Endodermal cell (in vitro differentiated cells): ENCODE data around the gene CFAP61. TPM values are rescaled to one million over a fixed set of nuclear protein-coding genes. Genes with fewer than 3 reads are reported as not detected.
"Not testable (repeated sequence)": the region's sequence is repeated elsewhere in the genome, so short reads cannot be mapped to it uniquely, and the experiment has no call there.

Source experiments
- DNase-seq: peaks from one replicate; pipeline ENCODE4 v3.0.0-alpha.2; 2017
- H3K27ac ChIP-seq: 2 replicates; pipeline ENCODE4 v1.5.1; 2013; ENCODE audit warnings: mild to moderate bottlenecking, low read depth, low read length, moderate library complexity
- H3K27me3 ChIP-seq: 2 replicates; pipeline ENCODE4 v1.6.1; 2013; ENCODE audit warnings: mild to moderate bottlenecking, low read length, moderate library complexity; ENCODE audit not compliant: insufficient read depth, control insufficient read depth, poor library complexity, severe bottlenecking
- H3K36me3 ChIP-seq: 2 replicates; pipeline ENCODE4 v1.7.0; 2013; ENCODE audit warnings: mild to moderate bottlenecking, low read length, moderate library complexity; ENCODE audit not compliant: control insufficient read depth, insufficient read depth
- H3K4me1 ChIP-seq: one replicate; pipeline ENCODE4 v1.7.0; 2013; ENCODE audit warnings: low read length; ENCODE audit not compliant: control insufficient read depth, insufficient read depth
- H3K4me3 ChIP-seq: 2 replicates; pipeline ENCODE4 v1.5.1; 2013; ENCODE audit warnings: mild to moderate bottlenecking, low read length, moderate library complexity
- H3K9ac ChIP-seq: 2 replicates; pipeline ENCODE4 v1.6.1; 2013; ENCODE audit warnings: mild to moderate bottlenecking, low read length, moderate library complexity; ENCODE audit not compliant: poor library complexity, severe bottlenecking; ENCODE audit errors: extremely low read depth
- H3K9me3 ChIP-seq: 2 replicates; pipeline ENCODE4 v1.6.1; 2013; ENCODE audit warnings: mild to moderate bottlenecking, low read length, moderate library complexity; ENCODE audit not compliant: control insufficient read depth
- H3K27ac Mint-ChIP-seq: 2 replicates; pipeline ENCODE4 v1.8.0; 2020; ENCODE audit warnings: mixed read lengths
- H3K27me3 Mint-ChIP-seq: 2 replicates; pipeline ENCODE4 v1.8.0; 2021; ENCODE audit warnings: mild to moderate bottlenecking, mixed read lengths; ENCODE audit not compliant: insufficient read depth
- H3K36me3 Mint-ChIP-seq: 2 replicates; pipeline ENCODE4 v1.8.0; 2020; ENCODE audit warnings: low read depth, mixed read lengths
- H3K4me1 Mint-ChIP-seq: 2 replicates; pipeline ENCODE4 v1.8.0; 2020; ENCODE audit warnings: mixed read lengths
- H3K4me3 Mint-ChIP-seq: 2 replicates; pipeline ENCODE4 v1.8.0; 2020; ENCODE audit warnings: mild to moderate bottlenecking, moderate library complexity, mixed read lengths
- H3K9me3 Mint-ChIP-seq: 2 replicates; pipeline ENCODE4 v1.8.0; 2020; ENCODE audit warnings: mild to moderate bottlenecking, mixed read lengths
- WGBS, 2 experiments: methylation state at CpG; one replicate each; pipeline versions ENCODE4 v1.1.5 to v1.1.7; 2013; ENCODE audit warnings: missing lambda C conversion rate in 2 of 2, mixed read lengths in 1 of 2; ENCODE audit not compliant: insufficient coverage in 1 of 2, insufficient read length in 1 of 2; 5-methylcytosine and 5-hydroxymethylcytosine counted together
- total RNA-seq, 2 donors: library from RNA; stranded (reverse); fragmentation: NEBNext Ultra II Directional in 1 of 2; extraction: Animal tissue kit (Norgen Biotek cat#: 25700) in 1 of 2; gene quantifications; 2 replicates in 1 of 2; 3 replicates in 1 of 2; pipeline ENCODE4 v1.2.1, GENCODE V29; 2021
- TF ChIP-seq, protein P1 (sequence below): fragments of 200-600 bp; sonication (generic); conservative IDR thresholded peaks from 2 replicates; pipeline ENCODE4 v1.5.0; 2021; ENCODE audit warnings: antibody characterized with exemption, mild to moderate bottlenecking

The CFAP61 gene
- total RNA-seq, 2 donors from 2014 or later: 0.64 to 0.73 TPM

- H3K9me3 ChIP-seq: no peaks in the 10 kb centered on the region
- H3K27ac ChIP-seq: no peak overlapping the region
- no peak overlapping the region for H3K4me3 ChIP-seq
- DNase-seq: no peak
- no peak overlapping the region for H3K4me3 Mint-ChIP-seq
- no peaks in the 10 kb centered on the region for H3K36me3 ChIP-seq
- no peaks in the 10 kb centered on the region for H3K36me3 Mint-ChIP-seq
- 92 to 100% methylated on average over 1 to 4 of the region's 4 CpGs for WGBS, 2 experiments
- H3K27me3 ChIP-seq: no peaks in the 10 kb centered on the region
- TF ChIP-seq, protein P1, sequence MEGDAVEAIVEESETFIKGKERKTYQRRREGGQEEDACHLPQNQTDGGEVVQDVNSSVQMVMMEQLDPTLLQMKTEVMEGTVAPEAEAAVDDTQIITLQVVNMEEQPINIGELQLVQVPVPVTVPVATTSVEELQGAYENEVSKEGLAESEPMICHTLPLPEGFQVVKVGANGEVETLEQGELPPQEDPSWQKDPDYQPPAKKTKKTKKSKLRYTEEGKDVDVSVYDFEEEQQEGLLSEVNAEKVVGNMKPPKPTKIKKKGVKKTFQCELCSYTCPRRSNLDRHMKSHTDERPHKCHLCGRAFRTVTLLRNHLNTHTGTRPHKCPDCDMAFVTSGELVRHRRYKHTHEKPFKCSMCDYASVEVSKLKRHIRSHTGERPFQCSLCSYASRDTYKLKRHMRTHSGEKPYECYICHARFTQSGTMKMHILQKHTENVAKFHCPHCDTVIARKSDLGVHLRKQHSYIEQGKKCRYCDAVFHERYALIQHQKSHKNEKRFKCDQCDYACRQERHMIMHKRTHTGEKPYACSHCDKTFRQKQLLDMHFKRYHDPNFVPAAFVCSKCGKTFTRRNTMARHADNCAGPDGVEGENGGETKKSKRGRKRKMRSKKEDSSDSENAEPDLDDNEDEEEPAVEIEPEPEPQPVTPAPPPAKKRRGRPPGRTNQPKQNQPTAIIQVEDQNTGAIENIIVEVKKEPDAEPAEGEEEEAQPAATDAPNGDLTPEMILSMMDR: no peak
- H3K9ac ChIP-seq: no peak overlapping the region
- H3K4me1 ChIP-seq: no peaks in the 10 kb centered on the region
- H3K9me3 Mint-ChIP-seq: no peaks in the 10 kb centered on the region
- no peak overlapping the region for H3K27ac Mint-ChIP-seq
- H3K27me3 Mint-ChIP-seq: no peaks in the 10 kb centered on the region
- H3K4me1 Mint-ChIP-seq: peaks cover 2% of the 10 kb centered on the region
Measured at GRCh38 chr20:20235681-20236080, 183.3 kb downstream of the CFAP61 start.

DNA sequence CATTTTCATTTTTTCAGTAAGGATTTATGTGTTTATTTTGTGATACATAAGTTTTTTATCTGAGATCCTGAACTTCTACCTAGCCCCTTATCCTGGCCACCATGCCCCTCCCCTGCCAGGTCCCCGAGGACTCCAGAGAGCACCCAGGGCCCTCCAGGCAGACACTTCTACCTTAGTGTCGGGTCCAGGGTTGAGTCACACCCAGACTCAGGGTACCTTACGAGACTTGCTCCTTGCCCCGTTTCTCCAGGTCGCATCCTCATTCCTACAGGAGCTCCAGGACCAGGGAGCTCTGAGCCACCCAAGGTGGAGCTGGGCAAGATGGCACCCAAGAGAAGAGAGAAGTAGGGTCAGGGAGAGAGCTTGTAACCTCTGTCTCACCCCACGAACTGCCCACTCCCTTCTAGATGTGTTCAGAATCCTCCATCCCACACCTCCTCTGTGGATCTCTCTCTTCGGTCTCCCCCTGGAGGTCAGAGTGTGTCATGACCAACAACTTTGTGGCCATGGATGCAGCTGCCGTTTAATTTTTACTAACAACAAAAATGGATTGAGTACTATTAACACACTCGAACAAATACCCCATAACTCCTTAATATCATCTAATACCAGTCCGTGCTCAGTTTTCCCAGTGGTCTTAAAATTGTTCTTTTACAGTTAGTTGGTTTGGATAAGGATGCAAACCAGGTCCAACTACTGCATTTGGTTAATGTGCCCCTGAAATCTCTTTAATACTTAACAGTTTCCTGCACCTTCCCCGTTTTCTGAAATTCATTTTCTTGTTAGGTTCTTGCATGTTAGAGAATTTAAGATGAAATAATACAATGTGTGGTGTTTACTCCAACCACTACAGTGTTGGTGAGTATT lies 185.0 kb downstream of the CFAP61 start:
- Mint-ChIP-seq H3K27ac (no peak overlapping the region), H3K36me3 (no peaks in the 10 kb centered on the region), H3K4me1 (peaks cover 2% of the 10 kb centered on the region), H3K4me3 (no peak overlapping the region), H3K9me3 (no peaks in the 10 kb centered on the region), H3K27me3 (no peaks in the 10 kb centered on the region)
- Histone ChIP-seq H3K27me3 (no peaks in the 10 kb centered on the region), H3K4me1 (no peaks in the 10 kb centered on the region), H3K9me3 (no peaks in the 10 kb centered on the region), H3K27ac (no peak overlapping the region), H3K4me3 (no peak overlapping the region), H3K36me3 (no peaks in the 10 kb centered on the region), H3K9ac (no peak overlapping the region)
- peak; percentile 82 for DNase-seq
- 60 to 68% methylated on average over 5 to 11 of the region's 11 CpGs for WGBS, 2 experiments
- TF ChIP-seq, protein P1: peak; percentile 89

DNA sequence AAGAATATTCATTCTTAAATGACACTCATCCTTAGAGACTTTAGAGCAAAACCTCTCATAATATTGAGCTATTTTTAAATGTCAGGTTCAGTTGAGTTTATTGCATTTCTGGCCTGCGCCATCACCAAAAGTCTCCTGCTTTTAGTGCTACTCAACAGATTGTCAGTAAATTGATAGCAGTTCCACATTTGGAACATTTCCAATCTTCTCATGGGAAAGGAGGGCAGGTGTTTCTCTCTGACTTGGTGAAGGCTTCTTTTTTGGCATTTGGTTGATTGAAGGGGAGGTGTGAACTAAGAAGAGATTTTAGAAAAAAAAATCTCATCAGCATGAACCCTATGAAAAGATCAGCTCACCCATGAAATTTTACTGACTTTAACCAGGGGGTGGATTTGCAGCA lies 189.6 kb downstream of the CFAP61 start:
- TF ChIP-seq, protein P1: no peak
- no peak overlapping the region for H3K9ac ChIP-seq
- no peak for DNase-seq
- WGBS, 2 experiments: 92% methylated on average over 1 of the region's 1 CpG; no CpG with 5 or more reads in 1 of the 2 experiments
- Mint-ChIP-seq H3K27me3 (no peaks in the 10 kb centered on the region), H3K9me3 (peaks cover 32% of the 10 kb centered on the region), H3K4me1 (peaks cover 2% of the 10 kb centered on the region), H3K4me3 (no peak overlapping the region), H3K36me3 (no peaks in the 10 kb centered on the region), H3K27ac (no peak overlapping the region)
- H3K4me3 ChIP-seq: no peak overlapping the region
- peaks cover 7% of the 10 kb centered on the region for H3K9me3 ChIP-seq
- H3K36me3 ChIP-seq: no peaks in the 10 kb centered on the region
- H3K27me3 ChIP-seq: no peaks in the 10 kb centered on the region
- H3K4me1 ChIP-seq: no peaks in the 10 kb centered on the region
- no peak overlapping the region for H3K27ac ChIP-seq

DNA sequence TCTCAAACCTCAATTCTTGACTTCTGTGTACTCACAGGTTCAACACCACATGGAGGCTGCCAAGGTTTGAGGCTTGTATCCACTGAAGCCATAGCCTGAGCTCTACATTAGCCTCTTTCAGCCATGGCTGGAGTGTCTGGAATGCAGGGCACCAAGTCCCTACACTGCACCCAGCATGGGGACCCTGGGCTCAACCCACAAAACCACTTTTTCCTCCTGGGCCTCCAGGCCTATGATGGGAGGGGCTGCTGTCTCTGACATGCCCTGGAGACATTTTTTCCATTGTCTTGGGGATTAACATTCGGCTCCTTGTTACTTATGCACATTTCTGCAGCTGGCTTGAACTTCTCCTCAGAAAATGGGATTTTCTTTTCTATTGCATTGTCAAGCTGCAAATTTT lies 192.1 kb downstream of the CFAP61 start:
- H3K4me3 Mint-ChIP-seq, H3K27ac Mint-ChIP-seq, H3K27ac ChIP-seq, H3K36me3 Mint-ChIP-seq, H3K36me3 ChIP-seq, H3K27me3 Mint-ChIP-seq, H3K4me1 ChIP-seq, H3K9ac ChIP-seq, DNase-seq, H3K27me3 ChIP-seq, H3K4me1 Mint-ChIP-seq, H3K9me3 ChIP-seq, H3K4me3 ChIP-seq: not testable (repeated sequence)
- 83 to 88% methylated on average over 1 of the region's 1 CpG for WGBS, 2 experiments
- H3K9me3 Mint-ChIP-seq: peaks cover 32% of the 10 kb centered on the region
